Measurements from ENCODE around the gene DNMT3A.

The DNMT3A gene

GRCh38 chr2:25265001-25265400, 76.7 kb downstream of the DNMT3A start:
- peaks cover 16% of the 10 kb centered on the region for H3K36me3 ChIP-seq (ENCODE audit: control insufficient read depth, insufficient read depth, low read length)
- H3K4me3 ChIP-seq (ENCODE audit: insufficient read depth, low read depth, low read length, poor library complexity, severe bottlenecking), result no peak overlapping the region
- H3K9me3 ChIP-seq (ENCODE audit: control insufficient read depth, low read length), result no peaks in the 10 kb centered on the region
- H3K27ac ChIP-seq (ENCODE audit: insufficient read depth, low read length, poor library complexity, severe bottlenecking), result no peak overlapping the region
- H3K27me3 ChIP-seq (replicated peaks; ENCODE audit: control insufficient read depth, insufficient read depth, low read length, poor library complexity, severe bottlenecking), result no peaks in the 10 kb centered on the region
- DNase-seq, result no peak
- H3K4me1 ChIP-seq (ENCODE audit: control insufficient read depth, insufficient read depth, low read length, poor library complexity, severe bottlenecking), result peaks cover 18% of the 10 kb centered on the region

- H3K27ac ChIP-seq (ENCODE audit: insufficient read depth, low read length, poor library complexity, severe bottlenecking), result no peak overlapping the region
Observed at GRCh38 chr2:25262288-25262687, 79.4 kb downstream of the DNMT3A start.

GRCh38 chr2:25259737-25260124, 82.0 kb downstream of the DNMT3A start:
- Histone ChIP-seq H3K4me1 (ENCODE audit: control insufficient read depth, insufficient read depth, low read length, poor library complexity, severe bottlenecking) (no peaks in the 10 kb centered on the region), H3K9me3 (ENCODE audit: control insufficient read depth, low read length) (no peaks in the 10 kb centered on the region), H3K27ac (ENCODE audit: insufficient read depth, low read length, poor library complexity, severe bottlenecking) (no peak overlapping the region), H3K27me3 (replicated peaks; ENCODE audit: control insufficient read depth, insufficient read depth, low read length, poor library complexity, severe bottlenecking) (no peaks in the 10 kb centered on the region), H3K4me3 (ENCODE audit: insufficient read depth, low read depth, low read length, poor library complexity, severe bottlenecking) (no peak overlapping the region), H3K36me3 (ENCODE audit: control insufficient read depth, insufficient read depth, low read length) (peaks cover 28% of the 10 kb centered on the region)
- DNase-seq, result no peak

More at GRCh38 chr2:25262288-25262687, 79.4 kb downstream of the DNMT3A start:
- peaks cover 14% of the 10 kb centered on the region for H3K4me1 ChIP-seq (ENCODE audit: control insufficient read depth, insufficient read depth, low read length, poor library complexity, severe bottlenecking)
- H3K9me3 ChIP-seq (ENCODE audit: control insufficient read depth, low read length), result no peaks in the 10 kb centered on the region
- H3K27me3 ChIP-seq (replicated peaks; ENCODE audit: control insufficient read depth, insufficient read depth, low read length, poor library complexity, severe bottlenecking), result no peaks in the 10 kb centered on the region
- no peak overlapping the region for H3K4me3 ChIP-seq (ENCODE audit: insufficient read depth, low read depth, low read length, poor library complexity, severe bottlenecking)
- no peak for DNase-seq
- peaks cover 17% of the 10 kb centered on the region for H3K36me3 ChIP-seq (ENCODE audit: control insufficient read depth, insufficient read depth, low read length)

GRCh38 chr2:25258847-25259736, 82.6 kb downstream of the DNMT3A start:
- no peaks in the 10 kb centered on the region for H3K4me1 ChIP-seq (ENCODE audit: control insufficient read depth, insufficient read depth, low read length, poor library complexity, severe bottlenecking)
- H3K36me3 ChIP-seq (ENCODE audit: control insufficient read depth, insufficient read depth, low read length), result peaks cover 28% of the 10 kb centered on the region
- no peak overlapping the region for H3K4me3 ChIP-seq (ENCODE audit: insufficient read depth, low read depth, low read length, poor library complexity, severe bottlenecking)
- no peak overlapping the region for H3K27ac ChIP-seq (ENCODE audit: insufficient read depth, low read length, poor library complexity, severe bottlenecking)
- H3K9me3 ChIP-seq (ENCODE audit: control insufficient read depth, low read length), result no peaks in the 10 kb centered on the region
- no peaks in the 10 kb centered on the region for H3K27me3 ChIP-seq (replicated peaks; ENCODE audit: control insufficient read depth, insufficient read depth, low read length, poor library complexity, severe bottlenecking)
- DNase-seq, result no peak

GRCh38 chr2:25257931-25258846, 83.5 kb downstream of the DNMT3A start:
- no peaks in the 10 kb centered on the region for H3K27me3 ChIP-seq (replicated peaks; ENCODE audit: control insufficient read depth, insufficient read depth, low read length, poor library complexity, severe bottlenecking)
- H3K9me3 ChIP-seq (ENCODE audit: control insufficient read depth, low read length), result no peaks in the 10 kb centered on the region
- DNase-seq, result no peak
- H3K4me3 ChIP-seq (ENCODE audit: insufficient read depth, low read depth, low read length, poor library complexity, severe bottlenecking), result no peak overlapping the region
- no peak overlapping the region for H3K27ac ChIP-seq (ENCODE audit: insufficient read depth, low read length, poor library complexity, severe bottlenecking)
- H3K36me3 ChIP-seq (ENCODE audit: control insufficient read depth, insufficient read depth, low read length), result peaks cover 28% of the 10 kb centered on the region
- H3K4me1 ChIP-seq (ENCODE audit: control insufficient read depth, insufficient read depth, low read length, poor library complexity, severe bottlenecking), result no peaks in the 10 kb centered on the region

- H3K4me1 ChIP-seq (ENCODE audit: control insufficient read depth, insufficient read depth, low read length, poor library complexity, severe bottlenecking), result no peaks in the 10 kb centered on the region
- DNase-seq, result no peak
Observed at GRCh38 chr2:25257032-25257552, 84.6 kb downstream of the DNMT3A start.

GRCh38 chr2:25256488-25256875, 85.2 kb downstream of the DNMT3A start:
- Histone ChIP-seq H3K27ac (ENCODE audit: insufficient read depth, low read length, poor library complexity, severe bottlenecking) (no peak overlapping the region), H3K27me3 (replicated peaks; ENCODE audit: control insufficient read depth, insufficient read depth, low read length, poor library complexity, severe bottlenecking) (no peaks in the 10 kb centered on the region), H3K36me3 (ENCODE audit: control insufficient read depth, insufficient read depth, low read length) (peaks cover 28% of the 10 kb centered on the region), H3K9me3 (ENCODE audit: control insufficient read depth, low read length) (no peaks in the 10 kb centered on the region), H3K4me3 (ENCODE audit: insufficient read depth, low read depth, low read length, poor library complexity, severe bottlenecking) (no peak overlapping the region), H3K4me1 (ENCODE audit: control insufficient read depth, insufficient read depth, low read length, poor library complexity, severe bottlenecking) (peaks cover 4% of the 10 kb centered on the region)
- DNase-seq, result no peak

More at GRCh38 chr2:25257032-25257552, 84.6 kb downstream of the DNMT3A start:
- no peaks in the 10 kb centered on the region for H3K9me3 ChIP-seq (ENCODE audit: control insufficient read depth, low read length)
- H3K27ac ChIP-seq (ENCODE audit: insufficient read depth, low read length, poor library complexity, severe bottlenecking), result no peak overlapping the region
- peaks cover 28% of the 10 kb centered on the region for H3K36me3 ChIP-seq (ENCODE audit: control insufficient read depth, insufficient read depth, low read length)
- H3K4me3 ChIP-seq (ENCODE audit: insufficient read depth, low read depth, low read length, poor library complexity, severe bottlenecking), result no peak overlapping the region
- H3K27me3 ChIP-seq (replicated peaks; ENCODE audit: control insufficient read depth, insufficient read depth, low read length, poor library complexity, severe bottlenecking), result no peaks in the 10 kb centered on the region

GRCh38 chr2:25255745-25256487, 85.8 kb downstream of the DNMT3A start:
- Histone ChIP-seq H3K36me3 (ENCODE audit: control insufficient read depth, insufficient read depth, low read length) (peaks cover 28% of the 10 kb centered on the region), H3K4me1 (ENCODE audit: control insufficient read depth, insufficient read depth, low read length, poor library complexity, severe bottlenecking) (peaks cover 8% of the 10 kb centered on the region), H3K27ac (ENCODE audit: insufficient read depth, low read length, poor library complexity, severe bottlenecking) (no peak overlapping the region), H3K4me3 (ENCODE audit: insufficient read depth, low read depth, low read length, poor library complexity, severe bottlenecking) (no peak overlapping the region), H3K9me3 (ENCODE audit: control insufficient read depth, low read length) (no peaks in the 10 kb centered on the region), H3K27me3 (replicated peaks; ENCODE audit: control insufficient read depth, insufficient read depth, low read length, poor library complexity, severe bottlenecking) (no peaks in the 10 kb centered on the region)
- DNase-seq, result no peak

- no peaks in the 10 kb centered on the region for H3K27me3 ChIP-seq (replicated peaks; ENCODE audit: control insufficient read depth, insufficient read depth, low read length, poor library complexity, severe bottlenecking)
- DNase-seq, result no peak
Observed at GRCh38 chr2:25254961-25255360, 86.8 kb downstream of the DNMT3A start.

More at GRCh38 chr2:25254961-25255360, 86.8 kb downstream of the DNMT3A start:
- Histone ChIP-seq H3K4me3 (ENCODE audit: insufficient read depth, low read depth, low read length, poor library complexity, severe bottlenecking) (no peak overlapping the region), H3K4me1 (ENCODE audit: control insufficient read depth, insufficient read depth, low read length, poor library complexity, severe bottlenecking) (peaks cover 11% of the 10 kb centered on the region), H3K9me3 (ENCODE audit: control insufficient read depth, low read length) (no peaks in the 10 kb centered on the region), H3K27ac (ENCODE audit: insufficient read depth, low read length, poor library complexity, severe bottlenecking) (no peak overlapping the region), H3K36me3 (ENCODE audit: control insufficient read depth, insufficient read depth, low read length) (peaks cover 28% of the 10 kb centered on the region)
